ENCODE results near the gene ITPRIPL1.
"Not testable (repeated sequence)": the region's sequence is repeated elsewhere in the genome, so short reads cannot be mapped to it uniquely, and the experiment has no call there.

Gene ITPRIPL1

GRCh38 chr2:96325041-96325883 lies at the start of gene ITPRIPL1:
TSS of gene ITPRIPL1 (plus strand) at chr2:96325317. CDS start at chr2:96325840, 523 bp downstream.
- peak; percentile 61 for DNase-seq (ENCODE audit: low read depth)

GRCh38 chr2:96276787-96277499 lies 48.2 kb upstream of the ITPRIPL1 start:
- no peak for DNase-seq (ENCODE audit: low read depth)

GRCh38 chr2:96287273-96287856 lies 37.8 kb upstream of the ITPRIPL1 start:
- no peak for DNase-seq (ENCODE audit: low read depth)

DNA sequence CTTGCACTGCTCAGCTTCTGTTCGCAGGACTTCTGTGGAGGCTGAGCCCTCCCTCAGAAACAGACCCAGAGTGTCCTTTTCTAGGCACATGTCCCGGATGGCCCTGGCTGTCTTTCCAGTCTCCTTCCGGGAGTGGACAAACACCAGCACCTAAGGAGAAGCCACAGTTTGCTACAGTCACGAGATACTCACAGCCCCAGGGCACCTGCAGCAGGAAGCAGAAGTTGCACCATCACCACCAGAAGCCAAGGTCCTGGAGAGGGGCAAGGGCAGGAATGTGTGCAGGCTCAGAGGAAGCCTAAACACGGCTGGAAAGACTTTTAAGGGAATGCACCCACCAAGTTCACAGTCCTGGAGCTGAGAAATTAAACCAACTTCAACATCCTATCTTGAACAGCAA lies 33.4 kb upstream of the ITPRIPL1 start:
- DNase-seq (ENCODE audit: low read depth): no peak

DNA sequence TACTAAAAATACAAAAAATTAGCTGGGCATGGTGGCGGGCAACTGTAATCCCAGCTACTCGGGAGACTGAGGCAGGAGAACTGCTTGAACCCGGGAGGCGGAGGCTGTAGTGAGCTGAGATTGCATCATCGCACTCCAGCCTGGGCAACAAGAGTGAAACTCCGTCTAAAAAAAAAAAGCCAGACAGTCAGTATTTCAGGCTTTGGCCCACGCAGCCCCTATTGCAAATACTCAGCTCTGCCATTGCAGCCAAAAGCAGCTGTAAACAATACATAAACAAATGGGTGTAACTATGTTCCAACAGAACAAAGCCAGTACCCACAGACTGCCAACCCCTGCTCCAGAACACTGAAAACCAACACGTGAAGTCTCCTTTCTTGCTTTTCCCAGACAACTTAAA lies 30.8 kb upstream of the ITPRIPL1 start:
- not testable (repeated sequence) for DNase-seq (ENCODE audit: low read depth)

DNA sequence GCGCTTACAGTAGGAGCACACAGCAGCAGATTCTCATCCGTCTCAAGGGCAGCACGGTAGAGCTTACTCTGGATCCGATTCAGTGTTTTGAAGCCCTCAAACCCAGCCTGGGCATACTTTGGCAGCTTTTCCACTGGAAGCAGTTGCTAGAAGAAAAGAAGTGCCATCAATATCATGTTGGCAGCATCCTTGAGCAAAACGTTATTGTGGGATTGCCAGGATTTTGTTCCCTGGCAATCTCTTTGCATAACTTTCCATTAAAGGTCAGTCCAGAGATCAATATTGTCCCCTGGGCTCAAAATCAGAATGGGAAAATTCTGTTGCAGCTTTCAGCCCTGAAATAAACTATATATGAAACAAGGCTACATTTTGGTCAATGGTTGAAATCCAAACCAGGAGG lies 28.2 kb upstream of the ITPRIPL1 start:
- DNase-seq (ENCODE audit: low read depth): no peak

- no peak for DNase-seq (ENCODE audit: low read depth)
These were observed 23.3 kb upstream of the ITPRIPL1 start for GRCh38 chr2:96301865-96302264.

DNA sequence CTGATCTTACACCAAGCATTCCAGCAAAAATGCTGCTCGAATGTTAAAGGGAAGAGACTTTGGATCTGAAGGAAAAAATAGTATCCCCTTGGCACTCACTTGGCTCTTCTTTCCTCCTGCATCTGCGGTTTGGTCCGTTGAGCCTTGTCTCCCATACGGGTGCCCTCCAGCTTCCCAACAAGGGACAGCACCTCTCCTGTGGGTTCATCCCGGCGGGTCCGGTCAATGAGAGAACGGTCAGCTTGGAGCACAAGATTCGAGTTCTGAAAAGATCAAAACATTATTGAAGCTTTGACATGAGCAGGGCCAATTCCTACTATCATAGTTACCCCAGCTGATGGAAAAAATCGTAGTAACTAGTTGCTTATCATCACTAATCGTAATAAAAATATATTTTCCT lies 20.5 kb upstream of the ITPRIPL1 start:
- DNase-seq (ENCODE audit: low read depth): no peak

GRCh38 chr2:96305091-96305978 lies 19.8 kb upstream of the ITPRIPL1 start, which contains the start of gene SNRNP200:
TSS of gene SNRNP200 (minus strand) at chr2:96305546. CDS start at chr2:96305437, 109 bp downstream.
- peak; percentile 95 for DNase-seq (ENCODE audit: low read depth)

- peak; percentile 19 for DNase-seq (ENCODE audit: low read depth)
These were observed 19.2 kb upstream of the ITPRIPL1 start for GRCh38 chr2:96305979-96306308.

GRCh38 chr2:96306370-96306769 lies 18.7 kb upstream of the ITPRIPL1 start:
- DNase-seq (ENCODE audit: low read depth): no peak

DNA sequence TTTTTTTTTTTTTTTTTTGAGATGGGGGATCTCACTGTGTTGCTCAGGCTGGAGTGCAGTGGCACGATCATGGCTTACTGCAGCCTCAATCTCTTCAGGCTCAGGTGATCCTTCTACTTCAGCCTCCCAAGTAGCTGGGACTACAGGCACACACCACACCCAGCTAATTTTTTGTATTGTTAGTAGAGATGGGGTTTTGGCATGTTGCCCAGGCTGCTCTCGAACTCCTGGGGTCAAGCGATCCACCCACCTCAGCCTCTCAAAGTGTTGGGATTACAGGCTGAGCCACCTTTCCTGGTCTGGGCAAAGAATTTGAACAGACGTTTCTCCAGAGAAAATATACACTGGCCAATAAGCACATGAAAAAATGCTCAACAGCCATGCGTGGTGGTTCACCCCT lies 16.9 kb upstream of the ITPRIPL1 start:
- DNase-seq (ENCODE audit: low read depth): no peak

DNA sequence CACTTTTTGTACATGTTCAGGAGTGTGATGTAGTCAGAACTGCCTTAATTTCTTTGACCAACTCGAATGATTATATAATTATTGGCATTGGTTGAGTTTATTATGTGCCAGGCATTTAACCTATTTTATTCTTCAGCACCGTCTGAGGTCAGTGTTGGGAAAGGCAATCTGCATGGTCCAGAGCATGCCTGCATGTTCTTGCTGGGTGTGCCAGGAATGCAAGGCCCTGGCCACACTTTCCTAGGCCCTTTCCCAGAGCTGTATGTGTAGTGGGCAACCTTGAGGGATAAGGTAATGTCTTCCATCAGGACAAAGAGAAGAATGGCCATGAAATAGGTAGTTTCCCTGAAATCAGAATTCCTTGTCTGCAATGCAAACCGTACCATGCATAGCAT lies 10.1 kb upstream of the ITPRIPL1 start:
- no peak for DNase-seq (ENCODE audit: low read depth)

DNA sequence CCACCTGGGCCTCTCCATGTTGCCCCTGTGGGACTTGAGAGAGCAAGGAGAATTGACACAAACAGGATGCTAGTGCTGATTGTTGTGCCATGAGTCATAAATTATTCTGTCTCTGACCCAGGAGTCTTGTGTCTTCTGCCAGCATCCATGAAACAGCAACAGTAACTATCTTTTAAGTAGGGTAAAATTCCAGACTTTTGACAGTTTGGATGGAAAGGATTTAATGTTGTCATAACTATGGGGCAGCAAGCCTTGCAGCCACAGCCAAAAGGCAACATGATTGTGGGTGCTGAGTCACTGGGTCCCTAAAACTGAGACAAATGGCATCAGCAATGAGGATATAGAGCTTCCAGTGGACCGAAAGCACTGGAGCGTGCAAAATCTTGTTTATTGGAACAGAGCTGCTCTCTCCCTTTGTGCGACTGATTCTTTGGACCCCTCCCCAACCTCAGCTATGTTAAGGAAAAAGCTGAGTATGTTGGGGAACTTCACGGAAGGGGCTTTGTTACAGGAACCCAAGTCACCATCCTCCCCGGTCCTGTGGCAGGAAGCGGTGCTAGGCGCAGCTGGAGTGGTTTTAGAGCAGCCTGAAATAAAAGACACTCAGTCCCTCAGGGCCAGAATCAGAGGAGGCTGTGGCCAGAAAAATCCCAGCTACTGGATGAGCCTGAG lies 9.6 kb upstream of the ITPRIPL1 start:
- peak; percentile 87 for DNase-seq (ENCODE audit: low read depth)

DNA sequence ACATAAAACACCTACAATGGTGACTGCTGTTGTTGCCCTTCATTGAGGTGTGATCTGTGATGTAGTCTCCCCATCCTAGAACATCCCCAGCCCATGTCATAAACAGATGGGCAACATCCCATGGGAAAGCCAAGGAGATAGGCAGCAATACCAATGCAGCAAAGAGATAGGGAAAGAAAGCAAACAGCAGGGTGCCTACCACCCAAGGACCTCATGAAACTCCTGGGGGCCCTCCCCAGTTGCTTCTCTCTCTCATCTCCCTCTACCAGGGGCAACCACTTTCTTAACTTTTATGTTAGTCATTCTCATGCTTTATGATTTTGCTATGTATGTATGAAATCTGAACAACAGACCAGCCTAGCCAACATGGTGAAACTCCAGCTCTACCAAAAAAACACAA lies 8.1 kb upstream of the ITPRIPL1 start:
- no peak for DNase-seq (ENCODE audit: low read depth)

- DNase-seq (ENCODE audit: low read depth): no peak
These were observed 7.5 kb upstream of the ITPRIPL1 start for GRCh38 chr2:96317584-96317997.

DNA sequence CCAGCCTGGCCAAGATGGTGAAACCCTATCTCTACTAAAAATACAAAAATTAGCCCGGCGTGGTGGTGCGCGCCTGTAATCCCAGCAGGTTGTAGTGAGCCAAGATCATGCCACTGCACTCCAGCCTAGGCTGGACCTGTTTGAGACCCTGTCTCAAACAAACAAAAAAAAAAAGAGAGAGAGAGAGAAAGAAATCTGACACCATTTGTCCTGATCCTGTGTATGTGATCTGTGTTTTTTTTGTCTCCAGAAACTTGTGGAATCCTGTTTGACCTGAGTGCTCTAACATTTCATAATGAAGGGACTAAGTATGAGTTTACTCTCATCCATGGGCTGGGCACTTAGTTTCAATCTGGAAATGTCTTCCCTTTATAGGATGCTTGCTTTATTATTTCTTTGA lies 6.4 kb upstream of the ITPRIPL1 start:
- no peak for DNase-seq (ENCODE audit: low read depth)

DNA sequence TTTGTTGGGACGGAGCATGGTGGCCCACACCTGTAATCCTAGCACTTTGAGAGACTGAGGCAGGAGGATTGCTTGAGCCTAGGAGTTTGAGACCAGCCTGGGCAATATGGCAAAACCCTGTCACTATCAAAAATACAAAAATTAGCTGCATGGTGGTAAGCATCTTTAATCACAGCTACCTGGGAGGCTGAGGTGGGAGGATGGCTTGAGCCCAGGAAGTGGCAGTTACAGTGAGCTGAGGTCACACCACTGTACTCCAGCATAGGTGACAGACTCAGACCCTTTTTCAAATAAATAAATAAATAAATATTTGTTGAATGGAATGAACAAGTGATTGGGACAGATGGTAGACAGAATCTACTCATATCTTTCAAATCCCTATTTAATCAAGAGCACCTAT lies 5.7 kb upstream of the ITPRIPL1 start:
- no peak for DNase-seq (ENCODE audit: low read depth)

- peak; percentile 59 for DNase-seq (ENCODE audit: low read depth)
These were observed 4.8 kb upstream of the ITPRIPL1 start for GRCh38 chr2:96320326-96320725.

- DNase-seq (ENCODE audit: low read depth): peak; percentile 59
These were observed 4.1 kb upstream of the ITPRIPL1 start for GRCh38 chr2:96320728-96321622.

Data from ELR (cell line).